NCI-H1048 (cell line): ENCODE data around the gene MYO7B.
A peak's percentile ranks its signal among the peaks of the same experiment; 100 is the strongest.
"Not testable (repeated sequence)": the region's sequence is repeated elsewhere in the genome, so short reads cannot be mapped to it uniquely, and the experiment has no call there.

ENCODE experiments used
- DNase-seq: peaks from one replicate; lab custom pipeline; 2025; lab: John Stamatoyannopoulos, UW

The MYO7B gene

GRCh38 chr2:127524198-127524834 lies 11.2 kb upstream of the MYO7B start:
- not testable (repeated sequence) for DNase-seq

- DNase-seq: no peak
Observed at GRCh38 chr2:127525691-127526131, 9.8 kb upstream of the MYO7B start.

GRCh38 chr2:127526132-127527000 lies 9.1 kb upstream of the MYO7B start, which contains the start of gene IWS1:
TSS of gene IWS1 (minus strand) at chr2:127526489. CDS start at chr2:127526208, 281 bp downstream.
- DNase-seq: peak; percentile 90

DNA sequence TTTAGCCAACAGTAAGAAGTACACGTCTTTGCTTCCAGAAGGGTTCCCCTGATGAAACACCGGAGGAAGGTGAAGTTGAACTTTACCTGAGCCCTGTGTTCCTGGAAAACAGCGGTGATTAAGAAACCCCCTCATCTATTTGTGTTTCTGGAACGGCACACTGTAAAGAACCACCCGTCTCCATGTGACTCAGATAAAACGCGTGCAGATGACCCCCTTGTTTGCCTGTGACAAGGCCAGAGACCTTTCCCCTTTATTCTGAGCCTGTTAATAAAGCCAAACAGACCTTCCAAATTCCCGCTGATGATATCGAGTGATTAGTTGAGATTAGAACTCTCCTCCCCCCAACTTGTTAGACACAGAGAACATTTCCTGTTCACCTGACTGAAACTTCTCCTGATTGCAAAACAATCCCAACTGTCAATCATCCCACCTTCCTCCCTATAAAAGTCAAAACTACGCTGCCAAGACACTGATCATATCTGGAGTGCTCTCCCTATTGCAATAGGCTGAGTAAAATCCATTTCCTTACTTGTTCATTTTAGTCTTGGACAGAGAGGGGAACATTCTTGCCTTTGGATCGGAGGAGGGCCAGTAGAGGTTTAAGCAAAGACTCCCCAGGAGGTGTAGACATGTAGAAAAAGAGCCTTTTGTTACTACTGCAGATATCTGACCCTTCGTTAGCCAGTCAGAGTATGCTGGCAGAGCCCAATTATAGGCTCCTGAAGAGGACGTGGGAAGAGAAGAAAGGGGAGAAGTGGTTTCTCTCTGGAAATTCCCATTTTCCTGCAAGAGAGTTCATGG lies 8.3 kb upstream of the MYO7B start:
- no peak for DNase-seq

DNA sequence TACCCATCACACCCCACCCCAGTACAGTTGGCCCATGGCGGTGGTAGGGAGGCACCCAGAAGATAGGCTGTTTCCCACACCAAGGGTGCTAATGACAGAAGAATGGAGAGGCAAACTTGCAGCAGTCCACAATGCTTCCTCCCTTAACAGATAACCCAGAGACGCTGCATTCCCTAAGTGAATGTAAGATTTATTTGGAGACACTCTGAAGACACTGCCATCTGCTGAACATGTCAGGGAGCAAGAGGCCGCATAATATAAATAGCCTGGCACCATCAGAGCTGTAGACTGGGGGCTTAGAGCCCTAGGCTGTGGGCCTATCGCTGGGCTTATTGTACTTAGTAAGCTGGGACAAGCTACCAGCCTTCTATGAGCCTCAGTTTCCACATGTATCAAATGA lies 7.0 kb upstream of the MYO7B start:
- no peak for DNase-seq

DNA sequence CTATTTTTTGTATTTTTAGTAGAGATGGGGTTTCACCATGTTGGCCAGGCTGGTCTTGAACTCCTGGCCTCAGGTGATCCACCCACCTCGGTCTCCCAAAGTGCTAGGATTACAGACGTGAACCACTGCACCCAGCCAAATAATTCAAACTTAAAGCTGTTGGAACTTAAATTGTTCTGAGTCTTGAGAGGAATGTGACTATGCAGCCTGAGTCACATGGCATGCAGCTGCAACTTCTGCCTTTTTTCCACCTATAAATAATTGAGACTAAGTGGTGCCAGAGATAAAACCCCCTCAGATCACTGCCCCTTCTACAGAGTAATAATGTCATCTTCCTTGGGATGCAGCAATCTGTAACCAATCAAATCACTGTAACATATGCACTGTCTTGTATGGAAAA lies 6.1 kb upstream of the MYO7B start:
- DNase-seq: not testable (repeated sequence)

DNA sequence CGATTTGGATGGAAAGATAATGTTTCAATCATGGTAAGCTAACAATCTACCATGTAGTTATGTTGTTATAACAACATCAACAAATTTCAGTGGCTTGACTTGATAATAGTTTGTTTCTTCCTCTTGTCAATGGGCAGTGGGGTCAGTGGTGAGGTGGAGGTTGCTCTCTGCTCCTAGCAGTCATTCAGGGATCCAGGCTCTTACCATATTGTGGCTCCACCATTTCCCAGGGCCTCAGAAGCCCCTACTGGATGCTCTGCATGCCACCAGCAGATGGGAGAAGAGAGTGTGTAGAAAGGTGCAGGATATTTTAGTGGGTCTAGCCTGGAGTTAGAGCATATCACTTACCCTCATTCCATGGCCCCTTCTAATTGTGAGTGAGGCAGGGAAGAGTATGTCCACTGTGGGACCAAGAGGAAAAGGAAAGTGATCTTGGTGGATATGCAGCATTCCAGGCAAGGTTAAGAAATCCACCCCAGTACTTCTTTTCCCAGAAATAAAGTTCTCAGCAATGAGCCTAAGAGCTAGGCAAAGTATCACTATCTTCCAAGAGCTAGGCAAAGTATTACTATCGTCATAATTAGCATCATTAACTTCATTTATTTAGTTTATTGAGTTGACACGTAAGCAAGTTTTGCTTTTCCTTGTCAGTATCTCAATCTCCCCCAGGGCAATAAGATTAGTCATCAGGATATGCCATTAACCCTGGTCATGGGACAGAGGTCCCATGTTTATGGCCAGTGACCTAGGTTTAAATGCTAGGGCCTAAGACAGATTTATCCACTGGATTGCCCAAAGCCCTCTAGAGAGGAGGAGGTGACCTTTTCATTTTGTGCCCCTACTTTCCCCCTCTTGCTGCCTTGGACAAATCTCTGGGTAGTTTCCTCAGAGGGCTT lies 5.0 kb upstream of the MYO7B start:
- DNase-seq: no peak

DNA sequence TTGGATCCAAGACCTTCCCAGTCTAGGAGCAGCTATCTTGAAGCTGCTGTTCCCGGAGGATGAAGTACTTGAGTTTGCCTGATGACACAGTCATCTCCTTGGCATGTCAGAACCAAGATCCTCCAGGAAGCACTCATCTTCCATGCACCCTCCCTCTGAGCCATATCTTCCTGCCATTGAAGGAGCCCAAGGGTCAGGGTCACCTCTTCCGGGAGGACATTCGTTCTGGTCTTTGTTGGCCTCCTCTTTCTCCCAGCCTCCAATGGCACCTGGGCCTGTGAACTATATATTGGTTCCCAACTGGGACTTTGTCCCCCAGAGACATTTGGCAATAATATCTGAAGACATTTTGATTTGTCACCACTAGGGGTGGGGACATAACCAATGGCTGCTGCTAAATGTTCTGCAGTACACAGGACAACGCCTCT lies 4.2 kb upstream of the MYO7B start:
- no peak for DNase-seq

GRCh38 chr2:127532296-127532695 lies 3.2 kb upstream of the MYO7B start:
- no peak for DNase-seq

DNA sequence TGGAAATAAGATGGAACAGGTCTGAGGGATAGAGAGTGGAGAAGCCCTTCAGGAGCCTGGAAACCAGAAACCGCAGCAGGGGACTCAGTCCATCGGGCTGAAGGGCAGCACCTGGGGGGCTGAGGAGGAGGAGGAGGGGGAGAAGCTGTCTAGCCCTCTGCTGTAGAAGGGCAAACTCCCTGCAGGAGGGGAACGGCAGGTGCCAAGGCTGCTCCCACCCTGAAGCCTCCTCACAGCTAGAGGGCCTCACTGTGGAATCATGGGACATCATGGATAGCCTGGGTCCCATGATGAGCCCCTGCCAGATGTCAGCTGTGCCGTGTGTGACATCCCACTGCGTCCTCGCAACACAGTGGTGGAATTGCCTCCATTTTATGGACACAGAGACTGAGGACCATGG lies 435 bp downstream of the MYO7B start:
- no peak for DNase-seq

DNA sequence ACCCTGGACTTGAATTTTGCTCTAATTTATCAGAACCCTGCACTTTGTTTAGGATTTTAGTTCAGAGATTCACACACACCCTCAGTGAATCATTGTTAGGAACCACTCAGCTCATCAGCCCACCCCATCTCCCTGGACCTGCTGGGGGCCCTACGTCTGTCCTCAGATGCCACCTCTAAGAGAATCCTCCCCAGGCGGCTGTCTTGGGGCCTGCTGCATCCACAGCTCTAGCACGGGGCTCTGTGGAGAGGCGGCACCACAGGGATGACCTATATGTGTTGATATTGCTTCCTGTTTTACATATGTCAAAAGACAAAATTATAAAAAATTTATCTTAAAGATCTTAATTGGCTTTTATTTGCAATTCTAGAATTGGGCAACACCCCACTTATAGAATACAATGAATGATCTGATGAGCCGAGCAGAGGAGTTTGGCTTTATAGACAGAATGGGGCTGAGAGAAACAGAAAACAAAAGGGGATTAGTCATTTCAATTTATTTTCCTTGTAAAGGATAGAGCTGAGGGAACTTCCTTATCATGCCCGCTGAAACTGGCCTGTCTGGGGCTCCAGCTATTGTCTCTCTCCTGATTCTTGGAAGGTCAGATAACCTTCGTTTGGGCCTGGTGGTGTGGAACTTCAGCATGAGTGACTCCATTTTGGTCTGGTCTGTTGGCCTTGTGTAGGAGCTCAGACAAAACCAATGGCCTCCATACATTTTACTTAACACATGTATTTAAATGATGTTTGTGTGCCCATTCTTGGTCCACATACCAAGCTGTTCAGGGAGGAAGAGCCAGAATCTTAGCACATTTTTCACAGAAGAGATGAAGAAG lies 1.4 kb downstream of the MYO7B start:
- DNase-seq: no peak

DNA sequence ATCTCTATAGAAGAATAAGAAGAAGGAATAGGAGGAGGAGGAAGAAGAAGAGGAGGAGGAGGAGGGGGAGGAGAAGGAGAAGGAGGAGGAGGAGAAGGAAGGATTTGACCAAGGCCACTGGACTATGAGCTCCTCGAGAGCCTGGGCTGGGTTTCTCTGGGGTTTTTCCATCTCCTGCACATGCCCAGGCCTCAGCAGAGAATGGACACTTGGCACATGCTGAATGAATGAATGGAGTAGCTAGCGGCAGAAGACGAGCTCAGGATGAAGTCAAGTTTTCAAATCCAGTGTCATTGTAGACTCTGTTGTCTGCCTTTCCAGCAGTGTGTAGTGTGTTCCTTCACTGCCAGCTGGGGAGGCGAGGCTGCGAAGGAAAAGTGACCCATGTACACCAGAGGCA lies 2.2 kb downstream of the MYO7B start:
- no peak for DNase-seq

GRCh38 chr2:127541809-127542208 lies 6.3 kb downstream of the MYO7B start:
- no peak for DNase-seq

GRCh38 chr2:127542231-127542630 lies 6.7 kb downstream of the MYO7B start:
- DNase-seq: no peak

DNA sequence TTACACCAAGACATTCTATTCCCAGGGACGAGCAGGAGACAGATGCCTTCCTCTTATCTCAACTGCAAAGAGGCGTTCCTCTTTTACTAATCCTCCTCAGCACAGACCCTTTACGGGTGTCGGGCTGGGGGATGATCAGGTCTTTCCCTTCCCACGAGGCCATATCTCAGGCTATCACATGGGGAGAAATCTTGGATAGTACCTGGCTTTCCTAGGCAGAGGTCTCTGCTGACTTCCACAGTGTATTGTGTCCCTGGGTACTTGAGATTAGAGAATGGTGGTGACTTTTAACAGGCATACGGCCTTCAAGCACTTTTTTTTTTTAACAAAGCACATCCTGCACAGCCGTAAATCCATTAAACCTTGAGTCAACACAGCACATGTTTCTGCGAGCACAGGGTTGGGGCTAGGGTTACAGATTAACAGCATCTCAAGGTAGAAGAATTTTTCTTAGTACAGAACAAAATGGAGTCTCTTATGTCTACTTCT lies 7.6 kb downstream of the MYO7B start:
- DNase-seq: not testable (repeated sequence)

GRCh38 chr2:127545189-127545588 lies 9.7 kb downstream of the MYO7B start:
- DNase-seq: no peak

DNA sequence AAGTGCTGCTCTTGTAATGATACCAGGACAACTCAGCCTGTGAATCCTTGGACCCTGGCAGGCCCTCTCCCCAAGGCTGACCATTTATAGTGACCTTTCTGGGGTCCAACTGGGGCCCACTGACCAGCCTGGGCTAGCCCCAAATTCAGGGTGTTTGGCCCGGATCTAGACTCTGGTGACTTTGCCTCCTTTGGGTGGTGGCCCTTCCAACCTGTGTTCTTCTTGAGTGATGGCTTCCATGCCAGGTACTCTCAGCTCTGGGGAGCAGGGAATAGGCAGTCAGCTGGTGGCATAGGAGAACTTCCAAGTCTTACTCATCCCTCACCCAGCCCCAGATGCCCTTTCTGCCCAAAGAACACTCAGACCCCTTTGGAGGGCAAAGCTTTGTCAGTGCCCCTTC lies 10.3 kb downstream of the MYO7B start:
- no peak for DNase-seq

DNA sequence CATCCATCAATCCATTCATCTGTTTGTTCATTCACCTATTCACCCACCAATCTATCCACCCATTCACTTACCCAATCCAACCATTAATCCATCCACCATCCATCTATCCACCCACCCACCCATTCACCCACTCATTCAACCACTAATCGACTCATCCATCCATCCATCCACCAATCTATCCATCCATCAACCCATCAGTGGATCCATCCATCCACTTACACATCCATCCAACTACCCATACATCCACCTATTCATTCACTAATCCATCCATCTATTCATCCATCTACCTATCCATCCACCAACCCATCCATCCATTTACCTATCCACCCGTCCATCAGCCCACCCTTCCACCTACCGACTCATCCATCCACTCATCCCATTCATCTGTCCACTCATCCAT lies 11.3 kb downstream of the MYO7B start:
- no peak for DNase-seq

- DNase-seq: no peak
Observed at GRCh38 chr2:127551221-127551930, 15.9 kb downstream of the MYO7B start.

GRCh38 chr2:127552336-127552735 lies 16.9 kb downstream of the MYO7B start:
- no peak for DNase-seq
